PC-3 (cell line): Measurements from ENCODE around the gene IDI2.

Experiments
- EZH2 ChIP-seq: fragments of 300-600 bp; sonication (generic); IDR thresholded peaks from one replicate; pipeline ENCODE4 v1.6.1; 2017; ENCODE audit warnings: antibody characterized with exemption, mild to moderate bottlenecking, low read length; ENCODE audit not compliant: unreplicated experiment
- TF ChIP-seq, protein P1 (sequence below): fragments of 300-600 bp; sonication (generic); conservative IDR thresholded peaks from 2 replicates; pipeline ENCODE4 v1.5.1; 2017; ENCODE audit warnings: antibody characterized with exemption, low read depth, mild to moderate bottlenecking, low read length

DNA sequence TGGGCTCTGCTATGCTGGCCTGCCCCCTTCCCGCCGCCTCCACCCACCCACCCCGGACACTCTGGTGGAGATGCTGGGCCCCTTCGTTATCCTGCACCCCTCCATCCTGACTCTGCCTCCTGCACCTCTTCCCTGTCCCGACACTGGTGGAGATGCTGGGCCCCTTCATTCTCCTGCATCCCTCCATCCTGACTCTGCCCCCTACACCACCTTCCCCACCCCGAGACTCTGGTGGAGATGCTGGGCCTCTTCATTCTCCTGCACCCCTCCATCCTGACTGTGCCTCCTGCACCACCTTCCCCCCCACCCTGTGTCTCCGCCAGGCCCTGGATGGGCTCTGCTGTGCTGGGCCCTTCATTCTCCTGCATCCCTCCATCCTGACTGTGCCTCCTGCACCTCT is 15.0 kb downstream of the IDI2 start:
- TF ChIP-seq, protein P1, sequence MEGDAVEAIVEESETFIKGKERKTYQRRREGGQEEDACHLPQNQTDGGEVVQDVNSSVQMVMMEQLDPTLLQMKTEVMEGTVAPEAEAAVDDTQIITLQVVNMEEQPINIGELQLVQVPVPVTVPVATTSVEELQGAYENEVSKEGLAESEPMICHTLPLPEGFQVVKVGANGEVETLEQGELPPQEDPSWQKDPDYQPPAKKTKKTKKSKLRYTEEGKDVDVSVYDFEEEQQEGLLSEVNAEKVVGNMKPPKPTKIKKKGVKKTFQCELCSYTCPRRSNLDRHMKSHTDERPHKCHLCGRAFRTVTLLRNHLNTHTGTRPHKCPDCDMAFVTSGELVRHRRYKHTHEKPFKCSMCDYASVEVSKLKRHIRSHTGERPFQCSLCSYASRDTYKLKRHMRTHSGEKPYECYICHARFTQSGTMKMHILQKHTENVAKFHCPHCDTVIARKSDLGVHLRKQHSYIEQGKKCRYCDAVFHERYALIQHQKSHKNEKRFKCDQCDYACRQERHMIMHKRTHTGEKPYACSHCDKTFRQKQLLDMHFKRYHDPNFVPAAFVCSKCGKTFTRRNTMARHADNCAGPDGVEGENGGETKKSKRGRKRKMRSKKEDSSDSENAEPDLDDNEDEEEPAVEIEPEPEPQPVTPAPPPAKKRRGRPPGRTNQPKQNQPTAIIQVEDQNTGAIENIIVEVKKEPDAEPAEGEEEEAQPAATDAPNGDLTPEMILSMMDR = no peak
- TF ChIP-seq EZH2 = no peak
